Measurements from ENCODE around the gene STAMBP.

STAMBP gene

GRCh38 chr2:73822276-73822675 lies 6.5 kb upstream of the STAMBP start:
- Histone ChIP-seq H3K4me1 (ENCODE audit: control insufficient read depth in 1 of 2, insufficient read depth in 2 of 2, low read length in 2 of 2) (peaks cover 0 to 9% of the 10 kb centered on the region in 2 donors), H3K36me3 (ENCODE audit: control insufficient read depth in 1 of 2, insufficient read depth in 2 of 2, low read length in 2 of 2) (no peaks in the 10 kb centered on the region), H3K9ac (ENCODE audit: low read depth in 1 of 2, low read length in 2 of 2) (no peak overlapping the region), H3K4me3 (ENCODE audit: low read depth in 1 of 2, low read length in 2 of 2) (no peak overlapping the region), H3K9me3 (ENCODE audit: control insufficient read depth in 1 of 2, low read length in 2 of 2) (no peaks in the 10 kb centered on the region), H3K27ac (ENCODE audit: low read depth, low read length) (no peak overlapping the region), H3K27me3 (ENCODE audit: control insufficient read depth in 1 of 2, insufficient read depth in 2 of 2, low read length in 2 of 2) (no peaks in the 10 kb centered on the region)

- no peak overlapping the region for H3K27ac ChIP-seq (ENCODE audit: low read depth, low read length)
- no peaks in the 10 kb centered on the region for H3K36me3 ChIP-seq (ENCODE audit: control insufficient read depth in 1 of 2, insufficient read depth in 2 of 2, low read length in 2 of 2)
- no peak overlapping the region for H3K4me3 ChIP-seq (ENCODE audit: low read depth in 1 of 2, low read length in 2 of 2)
- H3K9me3 ChIP-seq (ENCODE audit: control insufficient read depth in 1 of 2, low read length in 2 of 2): no peaks in the 10 kb centered on the region
- peaks cover 2 to 9% of the 10 kb centered on the region in 2 donors for H3K4me1 ChIP-seq (ENCODE audit: control insufficient read depth in 1 of 2, insufficient read depth in 2 of 2, low read length in 2 of 2)
- no peaks in the 10 kb centered on the region for H3K27me3 ChIP-seq (ENCODE audit: control insufficient read depth in 1 of 2, insufficient read depth in 2 of 2, low read length in 2 of 2)
- H3K9ac ChIP-seq (ENCODE audit: low read depth in 1 of 2, low read length in 2 of 2): no peak overlapping the region
Measured at GRCh38 chr2:73822991-73823390, 5.8 kb upstream of the STAMBP start.

GRCh38 chr2:73823416-73823815 lies 5.3 kb upstream of the STAMBP start:
- Histone ChIP-seq H3K27ac (ENCODE audit: low read depth, low read length) (no peak overlapping the region), H3K4me1 (ENCODE audit: control insufficient read depth in 1 of 2, insufficient read depth in 2 of 2, low read length in 2 of 2) (peaks cover 6 to 9% of the 10 kb centered on the region in 2 donors), H3K27me3 (ENCODE audit: control insufficient read depth in 1 of 2, insufficient read depth in 2 of 2, low read length in 2 of 2) (no peaks in the 10 kb centered on the region), H3K36me3 (ENCODE audit: control insufficient read depth in 1 of 2, insufficient read depth in 2 of 2, low read length in 2 of 2) (no peaks in the 10 kb centered on the region), H3K9me3 (ENCODE audit: control insufficient read depth in 1 of 2, low read length in 2 of 2) (no peaks in the 10 kb centered on the region), H3K4me3 (ENCODE audit: low read depth in 1 of 2, low read length in 2 of 2) (no peak overlapping the region), H3K9ac (ENCODE audit: low read depth in 1 of 2, low read length in 2 of 2) (no peak overlapping the region)

- Histone ChIP-seq H3K27me3 (ENCODE audit: control insufficient read depth in 1 of 2, insufficient read depth in 2 of 2, low read length in 2 of 2) (no peaks in the 10 kb centered on the region), H3K9ac (ENCODE audit: low read depth in 1 of 2, low read length in 2 of 2) (no peak overlapping the region), H3K4me3 (ENCODE audit: low read depth in 1 of 2, low read length in 2 of 2) (no peak overlapping the region), H3K36me3 (ENCODE audit: control insufficient read depth in 1 of 2, insufficient read depth in 2 of 2, low read length in 2 of 2) (no peaks in the 10 kb centered on the region), H3K27ac (ENCODE audit: low read depth, low read length) (no peak overlapping the region), H3K4me1 (ENCODE audit: control insufficient read depth in 1 of 2, insufficient read depth in 2 of 2, low read length in 2 of 2) (peaks cover 8 to 9% of the 10 kb centered on the region in 2 donors), H3K9me3 (ENCODE audit: control insufficient read depth in 1 of 2, low read length in 2 of 2) (no peaks in the 10 kb centered on the region)
Measured at GRCh38 chr2:73823916-73824523, 4.7 kb upstream of the STAMBP start.

- Histone ChIP-seq H3K27ac (ENCODE audit: low read depth, low read length) (no peak overlapping the region), H3K9me3 (ENCODE audit: control insufficient read depth in 1 of 2, low read length in 2 of 2) (no peaks in the 10 kb centered on the region), H3K27me3 (ENCODE audit: control insufficient read depth in 1 of 2, insufficient read depth in 2 of 2, low read length in 2 of 2) (no peaks in the 10 kb centered on the region), H3K36me3 (ENCODE audit: control insufficient read depth in 1 of 2, insufficient read depth in 2 of 2, low read length in 2 of 2) (no peaks in the 10 kb centered on the region), H3K4me1 (ENCODE audit: control insufficient read depth in 1 of 2, insufficient read depth in 2 of 2, low read length in 2 of 2) (peaks cover 20 to 21% of the 10 kb centered on the region in 2 donors), H3K4me3 (ENCODE audit: low read depth in 1 of 2, low read length in 2 of 2) (no peak overlapping the region), H3K9ac (ENCODE audit: low read depth in 1 of 2, low read length in 2 of 2) (no peak overlapping the region)
Measured at GRCh38 chr2:73825408-73825807, 3.4 kb upstream of the STAMBP start.

- Histone ChIP-seq H3K9me3 (ENCODE audit: control insufficient read depth in 1 of 2, low read length in 2 of 2) (no peaks in the 10 kb centered on the region), H3K4me3 (ENCODE audit: low read depth in 1 of 2, low read length in 2 of 2) (no peak overlapping the region), H3K27ac (ENCODE audit: low read depth, low read length) (no peak overlapping the region), H3K27me3 (ENCODE audit: control insufficient read depth in 1 of 2, insufficient read depth in 2 of 2, low read length in 2 of 2) (no peaks in the 10 kb centered on the region), H3K4me1 (ENCODE audit: control insufficient read depth in 1 of 2, insufficient read depth in 2 of 2, low read length in 2 of 2) (peaks cover 24 to 30% of the 10 kb centered on the region in 2 donors), H3K36me3 (ENCODE audit: control insufficient read depth in 1 of 2, insufficient read depth in 2 of 2, low read length in 2 of 2) (peaks cover 0 to 5% of the 10 kb centered on the region in 2 donors), H3K9ac (ENCODE audit: low read depth in 1 of 2, low read length in 2 of 2) (no peak overlapping the region)
Measured at GRCh38 chr2:73827018-73827417, 1.7 kb upstream of the STAMBP start.

- Histone ChIP-seq H3K27ac (ENCODE audit: low read depth, low read length) (no peak overlapping the region), H3K4me1 (ENCODE audit: control insufficient read depth in 1 of 2, insufficient read depth in 2 of 2, low read length in 2 of 2) (peaks cover 24 to 28% of the 10 kb centered on the region in 2 donors), H3K36me3 (ENCODE audit: control insufficient read depth in 1 of 2, insufficient read depth in 2 of 2, low read length in 2 of 2) (peaks cover 2 to 10% of the 10 kb centered on the region in 2 donors), H3K4me3 (ENCODE audit: low read depth in 1 of 2, low read length in 2 of 2) (peak overlapping the region; percentile 97 to 98), H3K9ac (ENCODE audit: low read depth in 1 of 2, low read length in 2 of 2) (no peak overlapping the region), H3K9me3 (ENCODE audit: control insufficient read depth in 1 of 2, low read length in 2 of 2) (no peaks in the 10 kb centered on the region), H3K27me3 (ENCODE audit: control insufficient read depth in 1 of 2, insufficient read depth in 2 of 2, low read length in 2 of 2) (no peaks in the 10 kb centered on the region)
Measured at GRCh38 chr2:73827660-73828388, 937 bp upstream of the STAMBP start.

GRCh38 chr2:73828389-73828817 lies 358 bp upstream of the STAMBP start:
- Histone ChIP-seq H3K4me3 (ENCODE audit: low read depth in 1 of 2, low read length in 2 of 2) (peak overlapping the region; percentile 97 to 98), H3K9ac (ENCODE audit: low read depth in 1 of 2, low read length in 2 of 2) (peak overlapping the region in 1 of 2 donors; percentile 97), H3K4me1 (ENCODE audit: control insufficient read depth in 1 of 2, insufficient read depth in 2 of 2, low read length in 2 of 2) (peaks cover 24% of the 10 kb centered on the region in 2 donors), H3K27ac (ENCODE audit: low read depth, low read length) (no peak overlapping the region), H3K9me3 (ENCODE audit: control insufficient read depth in 1 of 2, low read length in 2 of 2) (no peaks in the 10 kb centered on the region), H3K36me3 (ENCODE audit: control insufficient read depth in 1 of 2, insufficient read depth in 2 of 2, low read length in 2 of 2) (peaks cover 4 to 12% of the 10 kb centered on the region in 2 donors), H3K27me3 (ENCODE audit: control insufficient read depth in 1 of 2, insufficient read depth in 2 of 2, low read length in 2 of 2) (no peaks in the 10 kb centered on the region)

- Histone ChIP-seq H3K27ac (ENCODE audit: low read depth, low read length) (no peak overlapping the region), H3K4me1 (ENCODE audit: control insufficient read depth in 1 of 2, insufficient read depth in 2 of 2, low read length in 2 of 2) (peaks cover 21 to 24% of the 10 kb centered on the region in 2 donors), H3K9ac (ENCODE audit: low read depth in 1 of 2, low read length in 2 of 2) (no peak overlapping the region), H3K36me3 (ENCODE audit: control insufficient read depth in 1 of 2, insufficient read depth in 2 of 2, low read length in 2 of 2) (peaks cover 7 to 33% of the 10 kb centered on the region in 2 donors), H3K9me3 (ENCODE audit: control insufficient read depth in 1 of 2, low read length in 2 of 2) (no peaks in the 10 kb centered on the region), H3K27me3 (ENCODE audit: control insufficient read depth in 1 of 2, insufficient read depth in 2 of 2, low read length in 2 of 2) (no peaks in the 10 kb centered on the region), H3K4me3 (ENCODE audit: low read depth in 1 of 2, low read length in 2 of 2) (no peak overlapping the region)
Measured at GRCh38 chr2:73830871-73831401, 2.2 kb downstream of the STAMBP start.

GRCh38 chr2:73832930-73833329 lies 4.2 kb downstream of the STAMBP start:
- Histone ChIP-seq H3K27ac (ENCODE audit: low read depth, low read length) (no peak overlapping the region), H3K4me1 (ENCODE audit: control insufficient read depth in 1 of 2, insufficient read depth in 2 of 2, low read length in 2 of 2) (peaks cover 21 to 22% of the 10 kb centered on the region in 2 donors), H3K4me3 (ENCODE audit: low read depth in 1 of 2, low read length in 2 of 2) (no peak overlapping the region), H3K9ac (ENCODE audit: low read depth in 1 of 2, low read length in 2 of 2) (no peak overlapping the region), H3K36me3 (ENCODE audit: control insufficient read depth in 1 of 2, insufficient read depth in 2 of 2, low read length in 2 of 2) (peaks cover 7 to 37% of the 10 kb centered on the region in 2 donors), H3K9me3 (ENCODE audit: control insufficient read depth in 1 of 2, low read length in 2 of 2) (no peaks in the 10 kb centered on the region), H3K27me3 (ENCODE audit: control insufficient read depth in 1 of 2, insufficient read depth in 2 of 2, low read length in 2 of 2) (no peaks in the 10 kb centered on the region)
